Peyer's patch (tissue), 4 donors: Measurements from ENCODE around the gene EPB41L4A.

Experiments
- POLR2A ChIP-seq, 2 donors: fragments of 450-650 bp; IDR thresholded peaks; one replicate each; pipeline ENCODE4 v1.5.1; 2017; ENCODE audit warnings: antibody characterized with exemption in 2 of 2, mild to moderate bottlenecking in 2 of 2, moderate library complexity in 2 of 2
- TF ChIP-seq, protein P1 (sequence below), 6 experiments: fragments of 450-650 bp in 4 of 6; fragments of 200-600 bp in 2 of 6; sonication (generic) in 1 of 6; IDR thresholded peaks; one replicate each; pipeline ENCODE4 v1.5.1; 2017 to 2019; ENCODE audit warnings: antibody characterized with exemption in 6 of 6, mild to moderate bottlenecking in 3 of 6, moderate library complexity in 1 of 6

DNA sequence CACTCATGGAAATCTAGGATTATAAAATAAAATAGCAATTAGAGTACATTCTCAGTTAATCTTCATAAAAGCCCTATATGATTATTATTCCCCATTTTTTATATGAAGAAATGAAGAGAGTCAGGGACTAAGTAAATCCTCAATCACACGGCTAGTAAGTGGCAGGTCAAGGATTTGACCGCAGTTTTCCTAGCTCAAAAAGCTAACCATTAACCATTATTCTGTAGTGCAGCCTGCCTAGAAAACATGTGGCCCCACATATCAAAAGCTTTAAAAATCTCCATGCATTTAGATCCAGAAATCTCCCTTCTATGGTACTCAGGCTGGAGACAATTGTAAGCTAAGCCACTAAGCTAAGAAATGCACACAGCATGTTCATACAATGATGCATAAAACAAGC, 21.4 kb downstream of the EPB41L4A start:
- TF ChIP-seq, protein P1, sequence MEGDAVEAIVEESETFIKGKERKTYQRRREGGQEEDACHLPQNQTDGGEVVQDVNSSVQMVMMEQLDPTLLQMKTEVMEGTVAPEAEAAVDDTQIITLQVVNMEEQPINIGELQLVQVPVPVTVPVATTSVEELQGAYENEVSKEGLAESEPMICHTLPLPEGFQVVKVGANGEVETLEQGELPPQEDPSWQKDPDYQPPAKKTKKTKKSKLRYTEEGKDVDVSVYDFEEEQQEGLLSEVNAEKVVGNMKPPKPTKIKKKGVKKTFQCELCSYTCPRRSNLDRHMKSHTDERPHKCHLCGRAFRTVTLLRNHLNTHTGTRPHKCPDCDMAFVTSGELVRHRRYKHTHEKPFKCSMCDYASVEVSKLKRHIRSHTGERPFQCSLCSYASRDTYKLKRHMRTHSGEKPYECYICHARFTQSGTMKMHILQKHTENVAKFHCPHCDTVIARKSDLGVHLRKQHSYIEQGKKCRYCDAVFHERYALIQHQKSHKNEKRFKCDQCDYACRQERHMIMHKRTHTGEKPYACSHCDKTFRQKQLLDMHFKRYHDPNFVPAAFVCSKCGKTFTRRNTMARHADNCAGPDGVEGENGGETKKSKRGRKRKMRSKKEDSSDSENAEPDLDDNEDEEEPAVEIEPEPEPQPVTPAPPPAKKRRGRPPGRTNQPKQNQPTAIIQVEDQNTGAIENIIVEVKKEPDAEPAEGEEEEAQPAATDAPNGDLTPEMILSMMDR (IDR thresholded peaks at IDR 0.05), result no peak
- no peak for TF ChIP-seq POLR2A (IDR thresholded peaks at IDR 0.05)
